GM19240 (cell line): ENCODE measurements around the gene LPP.

Experiments
- DNase-seq: peaks from one replicate; pipeline ENCODE4 v3.0.0; 2011; ENCODE audit warnings: low spot score; ENCODE audit not compliant: insufficient read length

The LPP gene

DNA sequence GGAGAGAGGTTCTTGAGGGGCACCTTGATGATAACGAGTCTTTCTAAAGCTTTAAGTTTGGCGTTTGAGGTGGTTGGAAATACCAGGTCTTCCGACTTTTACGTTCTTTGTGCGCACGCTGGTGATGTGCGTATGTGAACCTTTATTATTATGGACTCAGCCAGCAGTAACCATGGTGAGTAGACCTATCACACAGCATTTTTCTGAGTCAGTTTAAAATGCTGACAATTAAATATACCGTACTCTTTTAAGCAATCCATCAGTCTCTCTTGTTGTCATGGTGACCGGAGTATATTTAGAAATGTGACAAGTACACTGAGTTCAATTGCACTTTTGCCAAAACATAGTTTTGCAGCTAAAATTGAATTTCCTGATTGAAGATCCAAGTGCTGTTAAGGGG, 172.2 kb downstream of the LPP start:
- DNase-seq: no peak

DNA sequence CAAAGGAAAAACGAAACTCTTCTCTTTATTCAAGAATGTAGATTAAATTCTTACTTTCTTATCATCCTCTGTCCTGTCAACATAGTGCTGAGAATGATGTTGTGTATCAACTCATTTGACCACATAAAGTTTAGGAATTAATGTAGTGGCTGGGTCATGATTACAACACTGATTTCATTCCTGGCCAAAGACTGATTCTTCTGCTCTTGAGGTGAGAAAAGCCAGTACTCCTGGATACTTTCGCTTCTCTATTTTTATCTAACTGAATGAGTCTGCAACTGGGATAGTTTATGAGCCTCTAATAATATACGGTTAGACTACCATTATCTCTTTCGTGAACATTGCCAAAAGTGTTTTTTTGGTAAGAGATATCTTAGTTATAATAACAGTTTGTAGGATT, 173.0 kb downstream of the LPP start:
- no peak for DNase-seq

DNA sequence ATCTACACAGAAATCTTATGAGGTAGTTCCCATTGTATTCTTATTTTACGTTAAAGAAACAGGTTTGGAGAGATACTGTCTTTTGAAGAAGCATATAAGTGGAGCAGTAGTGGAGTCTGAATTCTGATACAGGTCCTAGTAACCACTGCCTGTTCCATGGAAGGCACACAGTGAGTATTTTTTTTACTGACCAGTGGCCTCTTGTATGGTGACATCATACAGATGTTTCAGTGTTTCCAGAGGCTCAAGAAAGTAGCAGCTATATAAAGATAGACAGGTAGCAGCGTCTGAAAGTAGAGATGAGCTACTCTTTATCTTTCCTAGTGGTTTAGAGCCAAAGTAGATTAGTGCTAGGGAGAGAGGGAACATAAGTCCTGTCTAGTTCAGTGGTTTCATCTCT, 173.5 kb downstream of the LPP start:
- DNase-seq: no peak

DNA sequence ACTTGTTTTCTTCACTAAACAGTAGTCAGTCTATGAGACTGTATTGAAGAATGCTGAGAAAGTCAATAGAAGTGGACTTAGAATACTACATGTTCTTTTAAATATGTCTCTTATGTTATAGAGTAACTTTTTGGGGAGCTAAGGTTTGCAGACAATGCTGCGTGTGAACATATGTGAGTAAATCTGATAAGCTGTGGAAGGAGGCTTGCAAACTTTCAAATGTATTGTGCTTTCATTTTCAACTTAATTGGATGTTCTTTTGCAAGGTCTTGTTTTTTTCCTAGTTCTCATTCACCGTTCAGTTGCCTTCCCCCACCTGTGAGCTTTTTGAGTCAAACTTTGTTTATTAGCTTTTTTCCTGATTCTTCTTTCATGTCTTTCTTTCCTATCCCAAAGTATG, 176.2 kb downstream of the LPP start:
- no peak for DNase-seq

DNA sequence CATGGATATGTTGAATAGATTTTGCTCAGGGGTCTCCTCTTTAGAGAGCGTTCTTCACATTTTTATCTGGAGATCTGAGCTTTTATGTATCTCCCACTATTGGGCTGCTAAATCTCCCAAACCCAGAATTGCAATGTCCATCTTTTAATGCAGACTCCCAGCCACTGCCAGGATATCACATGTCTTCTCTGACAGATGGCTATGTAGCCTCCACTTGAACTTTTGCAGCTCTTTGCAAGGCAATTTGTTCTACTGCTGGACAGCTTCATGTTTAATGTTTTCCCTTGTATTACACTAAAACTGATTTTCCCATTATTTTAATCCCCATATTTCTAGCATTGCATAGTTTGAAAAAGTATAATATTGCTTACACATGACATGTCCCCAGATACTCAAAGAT, 177.2 kb downstream of the LPP start:
- no peak for DNase-seq

DNA sequence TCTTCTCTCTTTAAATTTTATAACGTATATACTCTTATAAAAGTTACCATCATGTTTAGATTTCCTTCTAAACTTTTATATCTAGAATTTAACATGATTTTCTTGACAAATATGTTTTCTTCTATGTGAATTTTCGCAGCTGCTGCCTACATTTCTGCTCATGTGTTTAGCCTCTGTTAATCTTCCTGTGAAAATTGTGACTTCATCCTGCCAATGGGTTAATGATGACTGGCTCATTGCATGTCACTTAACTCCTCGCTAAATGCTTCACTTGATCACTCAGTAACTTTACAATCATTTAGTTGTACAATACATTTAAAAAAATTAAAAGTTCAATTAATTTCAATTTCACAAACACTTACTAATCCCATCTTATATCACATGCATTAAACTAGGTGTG, 178.1 kb downstream of the LPP start:
- DNase-seq: no peak

DNA sequence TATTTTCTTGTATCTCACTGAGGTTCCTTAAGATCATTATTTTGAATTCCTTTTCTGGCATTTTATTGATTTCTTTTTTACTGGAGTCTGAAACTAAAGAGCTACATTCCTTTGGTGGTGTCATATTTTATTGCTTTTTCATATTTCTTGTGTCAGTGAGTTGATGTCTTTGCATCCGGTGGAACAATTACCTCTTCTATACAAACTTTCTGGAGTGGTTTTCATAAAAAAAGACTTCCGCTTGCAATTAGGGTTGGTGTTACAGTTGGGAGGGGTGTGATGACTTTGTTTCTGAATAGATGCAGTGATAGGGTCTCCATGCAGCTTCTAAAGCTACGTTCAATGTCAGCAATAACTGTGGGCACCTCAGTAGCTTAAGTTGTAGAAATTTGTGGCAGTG, 181.7 kb downstream of the LPP start:
- DNase-seq: no peak

DNA sequence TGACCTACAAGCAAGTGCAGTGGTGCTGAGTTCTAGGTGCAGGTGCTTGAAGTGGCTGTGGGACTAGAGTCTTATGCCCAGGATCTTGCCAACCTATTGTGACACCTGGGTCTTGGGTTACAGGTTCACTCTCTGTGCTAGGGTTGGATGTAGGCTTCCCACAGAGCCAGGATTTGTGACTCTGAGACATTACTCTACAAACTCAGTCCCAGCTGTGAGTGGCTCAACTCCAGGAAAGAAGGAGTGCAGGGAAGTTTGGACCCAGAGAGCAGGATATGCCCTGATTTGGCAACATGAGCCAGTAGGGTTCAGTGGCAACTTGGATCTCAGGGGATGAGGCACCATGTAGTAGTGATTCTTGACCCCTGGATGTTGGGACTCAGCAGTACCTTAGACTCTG, 182.2 kb downstream of the LPP start:
- no peak for DNase-seq

DNA sequence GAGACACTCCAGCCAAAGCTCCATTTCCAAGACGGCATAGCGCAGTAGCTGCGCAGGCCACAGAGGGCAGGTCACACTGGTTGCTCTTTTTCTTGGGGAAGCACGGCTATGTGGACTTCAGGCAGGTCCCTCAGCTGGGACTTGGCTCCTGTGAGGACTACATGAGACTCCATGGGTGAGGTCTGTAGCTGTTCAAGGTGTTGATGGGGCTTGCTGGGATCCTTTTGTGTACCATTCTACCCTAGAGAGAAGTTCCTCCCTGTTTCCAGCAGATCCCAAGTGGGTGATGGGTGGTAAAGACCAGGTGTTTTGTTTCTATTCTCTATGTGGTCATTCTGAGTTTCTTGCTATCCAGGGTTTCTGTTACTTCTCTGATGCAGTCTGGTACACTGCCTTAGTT, 183.3 kb downstream of the LPP start:
- no peak for DNase-seq

DNA sequence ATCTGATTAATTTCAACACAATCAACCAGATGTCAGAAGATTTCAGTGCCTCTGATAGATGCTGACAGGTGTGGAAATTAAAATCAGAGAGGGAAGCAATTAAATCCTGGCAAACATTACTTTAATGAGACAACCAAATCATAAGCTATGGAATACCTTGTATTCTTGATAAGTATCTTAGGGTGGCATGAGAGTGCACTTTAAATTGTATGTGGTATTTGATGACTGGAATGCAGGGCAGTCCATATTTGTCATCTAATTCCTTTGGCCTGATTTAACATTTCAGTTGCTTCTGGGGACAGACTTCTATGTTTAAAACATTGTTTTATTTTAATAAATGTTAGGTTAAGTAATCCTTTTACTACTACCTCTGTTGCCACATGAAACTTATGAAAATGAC, 184.1 kb downstream of the LPP start:
- DNase-seq: no peak

DNA sequence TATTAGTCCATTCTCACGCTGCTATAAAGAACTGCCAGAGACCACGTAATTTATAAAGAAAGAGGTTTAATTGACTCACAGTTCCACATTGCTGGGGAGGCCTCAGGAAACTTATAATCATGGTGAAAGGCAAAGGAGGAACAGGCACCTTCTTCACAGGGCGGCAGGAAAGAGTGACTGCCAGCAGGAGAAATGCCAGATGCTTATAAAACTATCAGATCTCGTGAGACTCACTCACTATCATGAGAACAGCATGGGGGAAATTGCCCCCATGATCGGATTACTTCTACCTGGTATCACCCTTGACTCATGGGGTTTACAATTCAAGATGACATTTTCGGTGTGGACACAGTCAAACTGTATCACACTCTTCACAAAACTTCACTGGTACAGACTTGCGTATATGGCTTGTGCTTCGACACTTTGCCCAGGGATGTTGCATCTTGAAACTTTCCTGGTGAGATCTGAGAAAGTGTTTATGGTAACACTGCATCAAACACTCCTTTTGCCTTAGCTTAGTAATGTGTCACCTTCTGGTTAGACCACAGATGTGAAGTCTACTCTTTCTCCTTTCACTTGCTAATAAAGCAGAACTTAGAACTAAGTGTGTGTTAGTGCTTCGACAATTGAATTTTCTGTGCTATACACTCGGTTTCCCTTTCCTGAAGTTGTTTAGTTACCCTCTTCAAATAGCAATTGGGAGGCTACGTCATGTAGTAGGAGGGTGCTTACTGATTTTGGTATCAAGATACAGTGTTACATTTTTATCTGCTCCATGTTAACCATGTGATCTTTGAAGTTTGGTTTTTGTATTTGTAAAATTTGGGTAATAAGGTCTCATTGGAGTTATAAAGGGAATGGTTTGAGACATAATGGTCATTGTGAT, 185.7 kb downstream of the LPP start:
- DNase-seq: peak; percentile 5

DNA sequence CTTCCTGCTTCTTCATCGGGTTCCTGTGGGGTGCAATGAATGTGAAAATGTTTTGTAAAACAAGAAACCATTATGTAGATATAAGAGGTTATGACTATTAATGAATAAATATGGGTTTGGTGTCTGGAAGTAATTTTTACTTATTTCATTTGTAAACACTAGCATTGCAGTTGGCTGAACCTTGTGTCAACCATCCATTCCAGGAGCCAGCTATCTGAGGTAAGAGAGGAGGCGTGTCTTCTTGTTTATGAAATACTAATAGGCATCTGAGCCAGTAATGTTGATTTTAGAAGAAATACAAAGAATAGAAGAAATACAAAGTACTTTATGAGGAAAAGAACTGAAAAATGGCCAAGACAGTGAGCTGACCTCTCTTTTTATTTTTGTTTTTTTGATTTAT, 187.5 kb downstream of the LPP start:
- DNase-seq: no peak

DNA sequence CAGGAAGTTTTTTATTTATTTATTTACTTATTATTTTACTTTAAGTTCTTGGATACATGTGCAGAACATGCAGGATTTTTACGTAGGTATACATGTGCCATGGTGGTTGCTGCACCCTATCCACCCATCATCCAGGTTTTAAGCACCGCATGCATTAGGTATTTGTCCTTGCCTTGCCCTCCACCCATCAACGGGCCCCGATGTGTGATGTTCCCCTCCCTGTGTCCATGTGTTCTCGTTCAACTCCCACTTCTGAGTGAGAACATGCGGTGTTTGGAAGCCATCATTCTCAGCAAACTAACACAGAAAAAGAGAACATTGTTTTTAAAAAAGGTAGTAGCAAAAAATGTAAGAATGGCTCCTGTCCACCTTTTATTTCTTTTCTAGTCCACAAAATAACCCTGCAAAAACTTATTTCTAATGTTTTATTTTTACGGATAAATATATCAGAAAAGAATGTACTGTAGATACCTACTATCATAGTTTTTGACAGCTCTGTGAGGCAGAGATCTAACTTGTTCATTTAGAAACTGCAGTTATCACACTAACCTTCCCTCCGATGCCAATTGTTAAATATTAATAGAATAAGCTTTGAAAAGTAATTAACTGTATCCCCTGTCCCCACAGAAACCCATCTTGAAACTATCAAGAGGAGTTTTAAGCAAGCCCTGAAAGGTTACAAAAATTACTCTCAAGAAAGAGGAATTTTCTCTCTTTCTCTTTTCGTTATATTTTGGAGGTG, 189.2 kb downstream of the LPP start:
- no peak for DNase-seq

DNA sequence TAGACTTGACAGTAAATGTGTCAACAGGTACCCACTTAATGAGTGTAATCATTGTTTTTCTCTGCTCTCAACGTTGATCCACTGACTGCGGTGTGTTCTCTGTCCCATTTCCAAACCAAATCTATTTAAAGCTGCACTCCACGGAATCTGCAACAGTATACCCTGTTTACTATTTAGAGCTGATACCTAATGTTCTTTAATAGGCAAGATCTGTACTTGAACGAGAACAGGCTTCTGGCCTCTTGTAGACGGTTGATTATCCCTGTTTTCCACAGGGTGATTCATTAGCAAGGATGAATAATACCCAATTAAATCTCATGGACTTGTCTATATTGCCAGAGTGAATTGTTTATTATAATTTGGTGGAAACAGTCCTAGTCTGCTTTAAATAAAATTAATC, 189.9 kb downstream of the LPP start:
- no peak for DNase-seq

DNA sequence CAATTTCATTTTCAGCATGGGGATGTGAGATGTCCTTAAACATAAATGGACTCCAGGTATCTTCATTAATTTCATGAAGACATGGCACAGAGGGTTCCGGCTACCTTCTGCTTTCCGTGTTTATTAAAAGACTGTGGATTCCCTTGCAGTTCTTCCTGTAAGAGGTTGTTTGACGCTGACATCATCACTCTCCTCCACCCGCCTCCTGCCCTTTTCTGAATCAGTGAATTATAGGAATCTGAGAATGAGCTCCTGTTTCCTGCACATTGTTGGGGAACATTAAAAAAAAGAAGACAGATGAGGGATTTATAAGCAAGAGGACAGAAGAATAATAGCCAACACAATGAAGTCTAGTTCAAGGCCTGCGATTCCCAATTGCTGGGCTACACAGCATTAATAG, 191.3 kb downstream of the LPP start:
- no peak for DNase-seq

DNA sequence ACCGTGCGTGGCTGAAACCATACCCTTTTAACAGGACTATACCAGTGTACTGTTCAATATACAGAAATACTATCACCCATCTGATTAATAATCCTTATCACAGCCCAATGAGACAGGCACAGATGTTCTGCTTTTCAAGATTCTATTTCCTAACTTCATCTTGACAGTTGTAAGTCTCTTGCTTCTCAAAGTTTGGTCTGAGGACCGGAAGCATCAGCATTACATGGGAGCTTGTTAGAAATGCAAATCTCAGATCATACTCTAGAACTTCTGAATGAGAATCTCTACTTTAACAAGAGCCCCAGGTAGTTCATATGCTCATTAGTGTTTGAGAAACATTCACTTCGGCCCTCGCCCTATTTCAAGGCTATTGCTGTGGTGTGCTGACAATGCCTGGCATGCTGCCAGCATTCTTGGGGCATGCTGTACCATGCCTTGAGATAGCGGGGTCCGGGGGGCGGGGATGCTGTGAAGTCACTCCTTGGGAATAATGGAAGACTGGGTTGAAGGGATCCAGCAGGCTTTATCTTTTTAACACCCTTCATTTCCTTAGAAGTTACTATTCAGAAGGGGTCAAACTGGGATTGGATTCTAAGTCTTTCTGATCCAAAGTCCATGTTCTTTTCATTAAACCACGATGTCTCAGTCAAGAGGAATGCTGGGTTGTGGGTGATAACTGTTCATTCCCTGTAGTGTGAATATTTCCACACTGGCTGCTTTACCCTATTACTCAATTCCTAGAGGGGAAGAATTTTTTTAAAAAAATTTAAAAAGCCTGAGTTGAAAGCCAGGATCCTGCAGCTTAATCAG, 194.7 kb downstream of the LPP start:
- DNase-seq: no peak

DNA sequence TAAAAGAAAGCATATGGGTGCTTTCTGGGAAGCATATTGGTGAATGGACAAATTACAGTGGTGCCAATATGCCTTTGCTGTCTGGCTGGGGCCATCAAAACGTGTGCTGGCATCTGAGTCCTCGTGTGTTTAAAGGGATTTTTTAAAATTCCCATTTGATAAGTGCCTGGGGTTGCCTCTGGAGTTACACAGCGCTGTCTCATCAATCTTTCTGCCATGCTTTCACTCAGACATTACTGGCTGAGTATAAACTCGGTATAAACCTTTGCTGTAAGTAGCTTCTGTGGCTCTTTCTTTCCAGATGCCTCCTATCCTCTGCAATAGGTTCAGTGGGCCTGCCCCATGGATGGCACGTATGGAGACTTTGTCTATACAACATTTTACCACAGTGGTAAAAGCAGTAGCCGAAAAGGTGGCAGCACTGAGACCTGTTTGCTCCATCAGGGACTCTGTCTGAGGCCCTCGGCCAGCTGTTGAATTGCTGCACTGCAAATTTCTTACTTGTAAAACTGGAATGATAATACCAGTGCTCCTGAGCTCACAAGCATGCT, 195.5 kb downstream of the LPP start:
- no peak for DNase-seq

DNA sequence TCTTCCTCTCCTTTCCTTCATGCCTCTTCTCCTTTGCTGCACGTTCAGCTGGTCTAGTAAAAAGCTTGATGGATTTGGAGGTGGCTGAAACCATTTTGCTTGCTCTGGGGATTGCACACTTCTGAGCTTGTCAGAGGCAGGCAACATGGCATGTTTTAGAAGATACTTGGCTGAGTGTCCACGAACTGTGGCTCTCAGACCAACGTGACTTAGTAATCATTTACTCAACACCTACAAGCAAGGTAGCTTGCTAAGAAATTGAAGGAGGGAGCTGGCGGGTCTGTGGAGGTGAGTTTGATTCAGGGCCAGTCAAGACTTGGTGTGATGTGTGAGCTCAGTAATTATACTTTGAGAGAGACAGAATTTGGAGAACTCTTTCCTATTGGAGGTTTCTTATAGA, 196.0 kb downstream of the LPP start:
- no peak for DNase-seq

DNA sequence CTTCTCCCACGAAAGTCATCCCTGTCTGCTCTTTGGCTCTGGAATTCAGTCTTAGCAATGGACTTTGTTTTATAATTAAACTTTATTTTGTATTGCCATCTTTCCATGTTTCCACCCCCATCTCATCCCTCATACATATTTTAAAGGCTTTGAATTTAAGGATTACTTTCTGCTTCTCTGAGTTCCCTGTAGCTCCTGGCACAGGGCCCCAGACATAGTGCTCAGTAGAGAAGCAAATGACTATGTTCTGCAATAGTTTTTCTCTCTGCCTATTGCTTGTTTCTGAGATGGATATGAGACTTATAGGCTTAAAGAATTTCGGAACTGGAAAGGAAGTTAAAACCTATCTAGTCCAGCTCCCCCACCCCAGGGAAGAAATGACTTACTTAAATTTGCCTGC, 197.0 kb downstream of the LPP start:
- DNase-seq: no peak

DNA sequence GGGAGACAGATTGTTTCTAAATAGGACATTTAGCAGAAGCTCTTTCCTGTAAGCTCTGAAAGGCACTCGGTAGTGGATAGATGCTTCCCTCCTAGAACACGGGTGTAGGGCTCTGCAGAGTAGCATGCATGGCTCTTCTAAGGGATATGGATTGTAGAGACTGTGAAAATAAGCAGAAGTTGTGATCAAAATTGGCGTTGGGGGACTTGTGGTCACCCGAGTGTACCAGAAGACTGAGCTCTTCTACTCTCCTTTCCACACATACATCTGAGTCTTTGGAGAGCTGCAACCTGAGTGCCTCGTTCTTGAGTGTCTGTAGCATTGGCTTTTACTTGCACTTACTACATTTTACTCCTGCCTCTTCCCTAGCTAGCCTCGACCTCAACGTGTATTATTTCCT, 197.7 kb downstream of the LPP start:
- no peak for DNase-seq

DNA sequence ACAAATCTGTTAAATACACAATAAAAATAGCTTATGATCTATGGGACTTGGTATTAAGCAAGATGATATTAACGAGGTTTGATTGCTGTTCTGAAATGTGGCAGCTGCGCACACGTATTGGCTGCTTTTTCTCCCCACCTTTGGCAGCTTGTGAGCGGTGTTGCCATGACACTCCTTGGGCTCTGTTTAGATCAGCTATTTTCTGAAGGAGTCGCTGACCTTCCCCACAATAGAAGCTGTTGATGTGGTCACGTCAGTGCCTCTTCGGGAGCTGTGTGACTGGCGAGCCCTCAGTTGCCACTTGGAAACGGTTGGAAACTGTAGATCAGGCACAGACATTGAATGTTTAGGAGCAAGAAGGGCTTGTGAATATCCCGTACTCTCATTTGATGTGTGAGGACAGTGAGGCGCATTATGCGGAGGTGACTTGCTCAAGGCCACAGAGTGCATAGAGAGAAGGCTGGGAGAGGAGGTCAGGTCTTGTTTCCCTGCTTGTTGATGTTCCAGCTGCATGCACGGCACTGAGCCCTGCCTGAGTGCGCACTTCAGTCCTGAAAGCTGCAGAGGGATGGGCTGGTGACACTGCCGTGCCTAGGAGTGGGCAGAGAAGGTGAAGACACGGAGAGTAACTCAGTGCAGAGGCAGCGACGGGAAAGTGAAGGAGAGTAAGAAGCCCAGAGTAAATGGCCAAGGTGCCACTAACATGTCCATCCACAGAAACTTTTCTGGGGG, 198.4 kb downstream of the LPP start:
- DNase-seq: no peak
